ENCODE data around the gene IMPA2.
"Not testable (repeated sequence)": the region's sequence is repeated elsewhere in the genome, so short reads cannot be mapped to it uniquely, and the experiment has no call there.

Gene IMPA2

DNA sequence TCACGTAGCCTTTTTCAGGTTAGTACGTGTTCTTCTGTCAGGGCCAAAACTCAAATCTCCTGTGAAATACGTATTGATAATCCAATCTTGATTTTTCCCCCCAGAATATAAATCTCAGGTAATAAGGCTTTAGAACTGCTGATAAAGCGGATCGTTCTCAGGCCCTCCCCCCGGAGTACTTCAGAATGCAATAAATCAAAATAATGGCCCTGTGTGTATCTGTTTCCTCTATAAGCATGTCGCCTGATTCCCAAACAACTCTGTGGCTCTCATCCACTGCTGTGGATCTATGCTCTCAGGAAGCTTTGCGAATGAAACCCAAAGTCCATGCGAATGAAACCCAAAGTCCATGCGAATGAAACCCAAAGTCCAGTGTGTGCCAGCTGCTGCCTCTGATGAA, 49.4 kb downstream of the IMPA2 start:
- DNase-seq = no peak

DNA sequence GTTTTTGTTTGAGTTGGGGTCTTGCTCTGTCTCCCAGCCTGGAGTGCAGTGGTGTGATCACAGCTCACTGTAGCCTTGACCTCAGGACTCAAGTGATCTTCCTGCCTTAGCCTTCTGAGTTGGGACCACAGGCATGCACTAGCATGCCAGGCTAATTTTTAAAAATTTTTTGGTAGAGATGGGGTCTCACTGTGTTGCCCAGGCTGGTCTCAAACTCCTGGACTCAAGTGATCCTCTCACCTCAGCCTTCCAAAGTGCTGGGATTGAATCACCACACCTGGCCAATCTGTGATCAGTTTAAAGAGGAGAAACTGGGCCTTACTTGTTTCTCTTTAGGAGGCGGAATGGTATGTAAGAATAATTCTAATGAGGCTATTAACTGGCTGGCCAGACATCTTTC, 49.9 kb downstream of the IMPA2 start:
- no peak for DNase-seq

DNA sequence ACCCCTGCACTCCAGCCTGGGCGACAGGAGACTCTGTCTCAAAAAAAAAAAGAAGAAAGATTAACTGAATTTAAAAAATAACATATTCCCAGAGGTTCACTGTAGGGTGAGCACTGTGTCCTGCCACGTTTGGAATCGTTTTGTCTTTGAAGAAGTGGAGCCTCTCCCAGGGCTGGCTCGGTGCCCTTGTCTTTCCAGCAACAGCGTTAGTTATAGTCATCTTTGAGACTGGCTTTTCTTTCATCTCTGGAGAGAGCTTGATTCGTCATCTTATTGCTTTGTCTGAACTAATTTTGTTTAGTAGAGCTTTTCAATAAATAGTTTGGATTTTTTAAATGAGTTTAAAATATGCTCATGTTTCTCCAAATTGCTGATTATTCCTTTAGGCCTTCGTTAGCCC, 50.5 kb downstream of the IMPA2 start:
- DNase-seq = no peak

DNA sequence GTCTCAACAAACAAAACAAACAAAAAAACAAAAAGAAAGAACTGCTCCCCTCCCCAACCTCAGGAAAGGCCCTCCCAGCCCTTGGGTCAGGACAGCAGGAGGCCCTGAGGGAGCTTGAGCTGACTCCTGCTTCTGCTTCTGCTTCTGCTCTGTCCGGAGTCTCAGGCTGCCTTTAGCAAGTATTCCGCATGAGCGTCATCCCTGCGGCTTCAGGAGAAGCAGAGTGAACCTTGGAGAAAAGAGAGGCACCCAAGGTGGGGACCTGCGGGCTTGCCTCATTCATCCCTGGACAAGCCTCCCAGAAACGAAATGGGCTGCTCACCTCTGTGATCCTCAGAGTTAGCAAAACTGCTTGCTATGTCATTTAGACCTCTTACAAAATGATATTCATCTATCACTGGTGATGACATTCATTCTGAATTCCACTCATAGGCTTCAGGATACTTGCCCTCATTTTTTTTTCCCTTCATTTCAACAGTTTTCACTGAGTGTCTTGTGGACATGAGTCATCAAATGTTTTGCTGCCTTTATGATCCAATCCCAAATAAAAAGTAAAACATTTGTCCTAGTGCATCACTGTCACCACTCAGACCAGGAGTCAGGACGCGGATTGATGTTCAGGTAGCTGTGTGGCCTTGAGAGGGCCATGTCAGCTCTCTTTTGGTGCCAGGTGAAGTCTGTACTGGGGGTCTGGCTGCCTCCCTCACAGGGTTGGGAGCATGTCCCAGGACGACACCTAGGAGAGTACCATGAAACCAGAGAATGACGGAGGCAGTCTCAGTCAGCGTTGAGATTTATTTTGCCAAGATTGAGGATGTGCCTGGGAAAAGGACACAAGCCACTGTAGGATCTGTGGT, 51.7 kb downstream of the IMPA2 start:
- DNase-seq = no peak

DNA sequence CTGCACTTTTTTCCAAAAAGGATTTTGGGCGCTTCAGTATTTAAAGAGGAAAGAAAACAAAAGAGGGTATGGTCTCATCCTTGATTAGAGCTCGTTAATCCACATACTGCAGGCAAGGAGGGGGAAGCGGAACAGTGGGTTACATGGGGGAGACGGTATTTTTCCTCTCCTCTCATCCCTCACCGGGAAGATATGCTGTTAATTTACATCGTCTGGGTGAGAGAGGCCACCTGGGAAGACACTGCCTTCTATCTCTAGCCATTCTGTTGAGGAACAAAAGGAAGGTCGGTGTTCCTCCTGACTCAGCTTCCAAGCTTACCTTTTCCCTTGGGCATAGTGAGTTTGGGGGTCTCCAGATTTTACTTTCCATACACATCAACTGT, 52.3 kb downstream of the IMPA2 start:
- DNase-seq = no peak

DNA sequence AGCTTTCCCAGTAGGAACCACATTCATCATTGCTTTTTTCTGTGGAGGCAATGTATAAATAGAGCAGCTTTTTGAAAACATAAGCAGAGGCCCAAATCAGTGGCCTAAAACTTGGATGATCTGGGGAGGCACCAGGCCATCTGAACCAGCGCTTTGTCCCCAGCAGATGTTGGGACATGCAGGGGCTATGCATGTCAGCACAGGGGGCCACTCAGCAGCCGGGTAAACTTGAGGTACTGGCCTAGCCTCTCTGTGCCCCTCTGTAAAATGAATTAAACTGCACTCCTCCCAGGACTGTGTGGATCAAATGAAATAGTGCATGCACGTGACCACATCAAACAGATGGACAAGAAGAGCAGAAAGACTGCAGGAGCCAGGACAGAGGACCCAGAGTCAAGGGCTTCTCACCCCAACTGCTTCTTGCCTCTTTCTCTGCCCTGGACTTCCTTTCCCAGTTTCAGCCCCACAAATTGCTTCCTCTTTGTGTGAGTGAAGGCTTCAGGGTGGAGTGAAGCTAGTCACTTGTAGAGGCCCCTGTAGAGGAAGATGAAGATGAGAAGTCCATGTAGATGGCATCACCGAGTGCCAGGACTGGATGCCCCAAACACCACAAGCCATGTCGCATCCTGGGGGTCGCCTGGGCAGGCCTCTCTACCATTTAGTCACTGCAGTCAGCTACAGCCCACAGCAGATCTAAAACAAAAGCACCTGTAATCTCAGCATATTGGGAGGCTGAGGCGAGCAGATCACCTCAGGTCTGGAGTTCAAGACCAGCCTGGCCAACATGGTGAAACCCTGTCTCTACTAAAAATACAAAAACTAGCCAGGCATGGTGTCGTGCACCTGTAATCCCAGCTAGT, 53.2 kb downstream of the IMPA2 start:
- no peak for DNase-seq

DNA sequence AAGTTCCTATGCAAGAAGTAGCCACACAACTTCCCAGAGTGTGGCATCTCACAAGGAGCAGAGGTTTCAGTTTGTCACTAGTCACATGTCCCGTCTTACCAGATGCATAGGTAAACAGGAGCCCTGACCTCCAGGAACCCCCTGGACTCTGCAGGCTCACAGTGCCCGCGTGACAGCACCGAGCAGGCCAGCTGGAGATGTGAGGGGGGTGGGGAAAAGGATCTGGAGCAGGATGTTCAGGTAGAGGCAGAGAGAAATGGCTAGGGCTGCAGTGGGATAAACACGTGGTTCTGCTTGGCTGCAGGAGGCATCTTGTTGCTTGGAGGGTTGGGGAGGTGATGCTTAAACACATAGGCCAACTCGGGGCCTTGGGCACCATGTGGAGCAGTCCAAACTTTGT, 54.2 kb downstream of the IMPA2 start:
- DNase-seq = no peak

DNA sequence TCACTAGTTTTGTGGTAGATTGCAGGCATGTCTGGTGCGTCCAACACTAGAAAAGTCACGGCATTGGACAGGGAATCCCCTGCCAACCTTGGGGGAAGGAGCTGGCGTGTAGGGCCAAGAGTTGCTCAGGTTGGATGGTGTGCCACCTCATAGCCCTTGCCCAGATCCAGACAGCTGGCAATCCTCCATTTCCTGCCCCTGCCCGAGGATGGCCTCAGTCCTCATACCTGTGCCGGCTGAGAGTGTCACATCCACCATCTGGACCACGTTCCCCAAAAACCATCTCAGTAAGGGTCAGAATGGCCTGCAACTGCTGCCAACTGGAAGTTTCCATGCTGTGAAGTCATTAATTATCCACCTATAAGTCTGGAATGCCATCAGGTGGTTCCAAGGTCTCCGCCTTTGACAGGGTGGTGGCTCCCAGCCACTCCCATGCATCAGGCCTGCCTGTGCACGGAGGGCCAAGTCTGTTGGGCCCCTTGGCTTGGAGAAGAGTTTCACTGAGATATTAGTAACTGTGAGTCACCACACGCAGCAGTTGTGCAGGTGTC, 55.0 kb downstream of the IMPA2 start:
- no peak for DNase-seq

DNA sequence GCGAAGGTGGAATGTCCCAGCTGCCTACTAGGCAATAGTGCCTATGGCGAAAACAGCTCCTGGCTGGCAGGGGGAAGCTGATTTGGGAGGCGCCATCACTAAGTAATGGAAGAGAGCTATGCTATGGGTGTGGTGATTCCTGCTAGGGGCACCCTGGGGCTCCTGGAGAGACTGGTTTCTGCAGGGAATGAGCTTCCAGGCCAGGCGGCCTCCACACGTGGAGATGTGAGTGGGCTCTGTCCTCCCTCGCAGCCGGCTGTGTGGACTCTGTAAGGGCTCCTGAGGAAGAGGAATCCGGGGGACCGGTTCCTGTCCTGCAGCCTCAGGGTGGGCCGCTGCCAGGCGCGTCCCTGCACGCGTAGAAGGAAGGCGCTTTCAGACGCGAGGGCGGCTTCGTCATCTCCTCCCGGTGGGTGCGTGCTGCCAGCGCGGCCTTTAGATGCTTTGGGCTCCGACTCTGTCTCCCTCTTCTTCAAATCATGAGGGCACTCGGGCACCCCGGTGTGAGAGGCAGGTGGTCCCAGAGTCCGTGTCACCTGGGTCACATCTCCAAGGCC, 56.9 kb downstream of the IMPA2 start:
- DNase-seq = no peak

DNA sequence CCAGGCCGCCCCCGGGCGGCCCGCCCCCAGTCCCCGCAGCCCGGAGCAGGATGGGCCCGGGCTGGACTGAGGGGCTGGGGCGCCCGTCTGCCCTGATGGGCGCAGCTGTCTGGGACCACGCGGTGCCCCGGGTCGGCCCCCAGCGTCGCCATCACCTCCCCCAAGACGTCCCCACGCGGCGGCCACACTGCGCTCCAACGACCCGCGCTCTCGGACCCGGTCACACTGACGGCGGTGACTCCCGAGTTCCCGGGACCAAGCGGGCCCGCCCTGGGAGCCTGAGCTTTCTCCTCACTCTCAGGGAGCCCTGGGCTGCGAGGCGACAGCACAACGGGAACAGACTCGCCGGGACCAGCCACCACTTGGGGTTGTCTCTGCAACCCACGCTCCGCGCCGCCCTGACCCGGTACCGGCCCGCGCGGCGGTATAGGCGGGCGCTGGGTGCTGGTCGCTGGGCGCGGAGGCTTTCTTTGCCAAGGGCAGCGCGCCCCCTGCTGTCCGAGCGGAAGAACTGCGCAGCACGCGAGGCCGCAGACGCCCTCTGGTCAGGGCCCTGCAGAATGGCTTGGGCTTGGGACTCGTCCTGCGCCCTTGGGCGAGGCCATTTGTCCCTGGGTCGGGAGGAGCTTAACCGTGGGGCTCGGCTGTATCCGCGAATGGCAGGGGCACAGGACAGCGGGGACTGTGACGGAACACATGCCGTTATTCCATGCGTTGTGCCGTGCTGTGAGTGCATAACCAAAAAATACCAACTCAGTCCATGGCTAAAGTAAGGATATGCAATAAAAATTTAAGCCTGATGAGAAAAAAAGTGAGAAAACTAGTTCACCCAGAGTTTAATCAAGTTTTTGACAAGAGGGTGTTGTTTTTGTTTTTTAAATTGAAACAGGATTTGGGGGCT, 57.6 kb downstream of the IMPA2 start:
- DNase-seq = peak in 1 of 2 experiments; percentile 68

DNA sequence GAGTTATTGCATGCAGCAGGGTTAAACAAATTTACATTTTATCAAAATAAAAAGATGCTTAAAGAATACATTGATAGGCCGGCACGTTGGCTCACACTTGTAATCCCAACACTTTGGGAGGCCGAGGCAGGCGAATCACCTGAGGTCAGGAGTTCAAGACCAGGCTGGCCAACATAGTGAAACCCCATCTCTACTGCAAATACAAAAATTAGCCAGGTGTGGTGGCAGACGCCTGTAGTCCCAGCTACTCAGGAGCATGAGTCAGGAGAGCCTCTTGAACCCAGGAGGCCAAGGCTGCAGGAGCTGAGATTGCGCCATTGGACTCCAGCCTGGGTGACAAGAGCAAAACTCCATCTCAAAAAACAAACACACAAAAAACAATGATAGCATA, 58.2 kb downstream of the IMPA2 start:
- DNase-seq = not testable (repeated sequence)

DNA sequence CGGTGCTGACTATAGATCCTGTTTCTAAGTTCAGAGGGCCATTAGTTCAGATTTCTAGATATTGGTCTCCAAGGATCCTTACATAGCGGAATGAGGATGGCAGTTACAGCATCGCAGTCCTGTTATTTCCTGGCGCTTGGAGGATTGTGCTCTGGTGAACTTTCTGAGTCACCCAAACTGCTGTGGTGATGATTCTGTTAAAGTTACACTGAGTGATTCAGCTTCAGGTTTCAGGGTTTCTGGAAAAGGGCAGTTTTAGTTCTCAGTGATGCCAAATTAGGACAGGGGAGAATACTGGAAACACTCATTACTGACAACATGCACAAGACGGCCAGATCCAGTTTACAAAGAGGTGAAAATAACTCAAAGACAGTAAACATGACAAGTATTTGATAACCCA, 60.3 kb downstream of the IMPA2 start:
- no peak for DNase-seq

DNA sequence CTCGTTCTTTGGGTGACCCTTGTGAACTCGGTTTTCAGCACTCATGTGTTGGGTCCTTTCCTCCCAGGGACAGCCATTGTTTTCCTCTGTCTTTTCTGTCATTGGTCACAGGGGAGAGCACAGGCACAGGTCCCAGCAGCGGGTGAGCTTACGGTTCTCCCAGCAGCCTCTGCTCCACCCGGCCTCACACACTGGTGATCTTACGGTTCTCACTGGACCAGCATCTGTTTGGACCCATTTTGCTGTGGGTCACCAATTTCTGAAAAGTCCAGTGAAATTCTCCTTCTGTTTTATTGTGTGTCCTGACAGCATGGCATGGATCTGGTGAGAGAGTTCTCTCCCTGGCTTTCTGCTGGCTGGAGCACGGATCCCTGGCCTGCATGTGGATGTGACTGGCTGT, 62.5 kb downstream of the IMPA2 start:
- DNase-seq = no peak

DNA sequence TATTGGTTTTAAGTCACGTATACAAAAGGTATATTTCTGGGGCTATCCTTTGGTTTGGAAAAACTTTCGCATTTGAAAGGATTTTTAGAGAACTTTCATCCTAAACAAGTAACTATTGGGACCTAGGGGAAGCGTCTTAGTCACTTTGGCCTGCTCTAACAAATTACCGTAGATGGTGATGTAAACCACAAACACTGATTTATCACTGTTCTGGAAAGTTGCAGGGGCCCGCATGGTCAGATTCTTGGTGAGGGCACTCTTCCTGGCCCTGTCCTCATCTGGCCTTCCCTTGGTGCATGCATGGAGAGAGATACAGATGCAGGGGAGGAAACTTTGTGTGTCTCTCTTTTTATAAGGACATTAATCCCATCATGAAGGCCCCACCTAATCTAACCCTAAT, 63.3 kb downstream of the IMPA2 start:
- DNase-seq = no peak

DNA sequence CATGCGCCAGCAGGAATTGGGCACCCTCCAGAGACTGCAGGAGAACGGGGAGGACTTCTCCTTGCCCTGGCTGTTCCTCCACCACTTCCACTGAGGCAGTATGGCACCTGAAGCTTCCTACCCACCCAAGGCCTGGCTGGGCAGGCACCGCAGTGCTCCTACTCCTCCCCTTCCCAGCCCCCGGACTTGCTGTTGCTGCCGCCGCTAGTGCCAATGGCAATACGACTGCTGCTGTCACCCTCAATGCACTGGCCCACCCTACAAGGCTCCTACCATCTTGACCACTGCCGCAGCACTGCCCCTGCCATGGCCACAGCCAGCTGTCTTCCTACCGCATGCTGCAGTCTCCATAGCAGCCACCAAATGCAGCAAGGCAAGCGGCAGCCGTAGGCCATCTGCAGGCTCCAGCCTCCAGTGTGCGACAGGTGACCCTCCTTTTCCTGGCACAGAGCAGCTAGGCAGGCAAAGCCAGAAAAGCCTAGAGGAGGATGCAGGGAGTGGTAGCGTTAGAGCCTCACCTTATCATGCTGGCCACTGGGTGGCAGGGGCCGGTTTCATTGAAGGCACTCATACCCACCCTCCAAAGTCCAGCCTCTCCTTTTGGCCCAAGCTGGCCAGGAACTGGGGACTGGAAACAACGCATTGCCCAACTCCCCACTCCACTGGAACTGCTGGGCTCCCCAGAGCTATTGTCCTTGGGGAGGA, 64.9 kb downstream of the IMPA2 start:
- no peak for DNase-seq

DNA sequence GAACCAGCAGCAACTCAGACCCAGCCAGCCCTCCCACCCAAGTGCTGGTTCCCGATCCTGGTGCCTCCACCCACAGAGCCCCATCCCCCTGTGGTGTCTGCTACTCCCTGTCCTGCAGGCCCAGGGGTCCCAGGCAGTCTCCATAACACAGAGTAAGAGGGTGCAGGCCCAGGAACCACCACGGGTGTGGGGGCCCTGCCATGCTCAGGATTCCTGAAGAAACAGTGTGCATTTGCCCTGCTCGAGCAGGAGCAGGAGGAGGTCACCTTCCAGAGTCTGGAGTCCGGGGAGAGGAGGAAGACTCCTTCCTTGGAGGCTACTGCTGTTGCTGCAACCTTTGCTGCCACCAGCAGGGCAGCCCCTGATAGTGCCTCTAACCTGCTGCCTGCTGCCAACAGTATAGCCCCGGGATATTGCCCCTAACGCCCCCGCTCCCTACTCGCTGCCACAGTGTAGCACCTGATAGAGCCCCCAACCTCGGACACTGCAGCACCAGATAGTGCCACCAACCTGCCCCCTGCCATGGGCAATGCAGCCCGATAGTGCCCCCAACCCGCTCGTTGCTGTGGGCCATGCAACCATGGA, 65.5 kb downstream of the IMPA2 start:
- no peak for DNase-seq

DNA sequence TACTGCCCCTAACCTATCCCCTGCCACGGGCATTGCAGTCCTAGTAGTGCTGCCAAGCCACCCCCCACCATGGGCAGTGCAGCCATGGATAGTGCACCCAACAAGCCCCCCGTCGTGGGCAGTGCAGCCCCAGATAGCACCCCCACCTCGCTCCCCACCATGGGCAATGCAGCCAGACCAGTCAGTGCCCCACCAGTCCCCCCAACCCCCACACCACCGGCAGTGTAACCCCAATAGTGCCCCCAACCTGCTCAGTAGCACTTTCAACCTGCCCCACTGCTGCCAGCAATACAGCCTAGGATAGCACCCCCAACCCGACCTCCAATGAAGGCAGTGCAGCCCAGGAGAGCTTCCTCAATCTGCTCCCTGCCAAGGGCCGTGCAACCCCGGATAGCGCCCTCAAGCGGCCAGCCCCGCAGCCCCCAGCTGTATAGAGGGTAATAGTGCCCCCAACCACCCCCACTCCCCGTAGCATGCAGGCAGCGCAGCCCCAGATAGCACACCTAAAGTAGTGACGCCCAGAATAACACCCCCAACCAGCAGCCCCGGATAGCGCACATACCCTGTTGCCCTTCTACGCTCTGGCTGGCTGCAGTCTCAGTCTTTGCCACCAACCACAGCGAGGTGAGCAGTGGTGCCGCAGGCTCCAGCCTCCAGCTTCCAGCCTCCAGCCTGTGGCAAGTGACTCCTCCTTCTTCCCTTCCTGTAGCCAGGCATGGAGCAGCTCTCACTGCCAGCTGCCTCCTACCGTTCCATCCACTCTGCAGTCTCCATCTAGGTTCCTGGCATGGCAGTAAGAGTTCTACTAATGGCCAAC, 66.9 kb downstream of the IMPA2 start:
- no peak for DNase-seq

DNA sequence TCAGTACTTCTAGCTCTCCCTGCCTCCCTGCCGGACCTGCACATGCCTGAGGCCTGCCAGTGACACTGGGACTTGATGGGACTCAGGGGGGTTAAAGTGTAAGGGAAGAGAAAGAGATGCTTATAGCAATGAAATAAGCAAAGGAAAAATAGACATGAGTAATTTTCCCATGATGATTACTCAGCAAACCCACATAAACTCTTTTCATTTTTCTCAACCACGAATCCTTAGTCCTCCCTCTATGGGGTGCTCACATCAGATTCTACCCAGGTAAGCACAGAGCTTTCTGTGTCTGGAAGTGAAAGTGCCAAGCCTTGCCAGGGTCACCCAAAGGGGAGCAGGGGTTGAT, 67.5 kb downstream of the IMPA2 start:
- no peak for DNase-seq

DNA sequence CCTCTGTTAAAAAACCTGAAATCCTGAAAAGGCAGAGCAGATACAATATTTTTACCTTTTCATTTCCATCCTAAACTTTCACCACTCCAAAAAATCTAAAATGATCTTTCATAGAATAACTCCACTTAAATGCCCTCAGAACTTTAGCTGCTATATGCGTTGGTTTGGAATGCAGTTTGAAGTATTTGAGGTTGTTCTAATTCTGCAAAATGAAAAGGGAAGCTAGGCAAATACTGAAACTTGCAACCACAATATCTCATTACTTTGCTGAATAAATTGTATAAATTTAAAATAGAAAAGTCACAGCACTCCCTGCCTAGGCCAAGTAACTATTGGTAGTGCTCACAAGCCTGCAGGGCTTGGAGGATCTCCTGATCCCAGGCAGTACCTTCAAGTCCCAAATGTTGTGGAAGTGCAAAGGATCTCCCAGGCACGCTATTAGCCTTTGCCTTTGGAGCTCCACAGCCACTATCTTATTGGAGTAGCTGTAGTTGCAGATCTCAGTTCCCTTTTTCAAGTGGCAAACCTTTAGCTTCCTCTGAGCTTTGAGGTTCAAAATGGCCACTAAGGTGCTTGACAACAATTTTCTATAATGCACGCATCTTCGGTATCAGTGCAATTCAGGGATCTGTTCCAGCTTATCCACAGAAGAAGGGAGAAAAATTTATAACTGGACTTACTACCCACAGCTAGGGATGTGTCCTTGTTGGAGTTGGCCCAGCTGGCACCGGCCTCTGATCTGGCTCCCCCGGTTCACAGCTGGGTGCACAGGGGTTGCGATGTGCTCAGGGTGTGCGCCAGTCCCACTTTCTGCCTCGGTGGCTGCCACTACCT, 68.9 kb downstream of the IMPA2 start:
- no peak for DNase-seq

DNA sequence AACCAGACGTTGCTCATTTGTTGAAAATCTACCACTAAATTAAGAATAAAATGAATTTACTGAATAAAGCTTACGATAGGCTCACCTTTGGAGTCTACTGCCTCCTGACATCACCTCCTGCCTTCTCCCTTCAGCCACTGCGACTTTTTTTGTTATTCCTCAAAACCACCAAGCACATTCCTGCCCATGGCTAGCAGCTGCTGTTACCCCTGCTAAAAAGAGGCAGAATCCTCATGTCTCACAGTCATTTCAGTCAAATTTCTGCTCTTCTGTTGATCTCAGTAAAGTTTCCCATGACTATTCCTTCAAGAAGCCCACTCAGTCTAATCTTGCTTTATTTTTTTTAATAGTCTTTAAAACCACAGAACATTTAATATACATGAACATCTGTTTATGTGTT, 71.6 kb downstream of the IMPA2 start:
- DNase-seq = no peak
